ENCODE data around the gene YLPM1.

DNA sequence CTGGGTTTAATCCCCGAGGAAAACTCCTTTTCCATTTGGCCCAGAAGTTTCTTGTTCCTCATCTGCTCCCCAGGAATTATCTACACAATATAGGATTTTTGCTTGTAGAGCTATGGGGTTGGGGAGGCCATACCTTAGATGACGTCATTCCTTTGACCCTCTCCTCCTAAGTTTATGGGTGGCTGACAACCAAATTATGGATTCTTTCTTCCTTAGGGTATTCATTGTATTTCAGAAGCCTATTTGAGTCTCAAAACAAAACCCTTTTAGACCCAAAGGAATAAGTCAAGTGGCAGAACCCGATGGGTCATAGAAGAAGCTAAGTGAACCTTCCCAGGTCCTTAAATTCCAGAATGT, 98.6 kb downstream of the YLPM1 start:
- TF ChIP-seq GATA2 (IDR thresholded peaks at IDR 0.05; ENCODE audit: low read depth, low read length) (no peak), GATA3 (IDR thresholded peaks at IDR 0.05; ENCODE audit: low read depth, low read length) (no peak)

Measured in SH-SY5Y (cell line).